Measurements from ENCODE around the gene TRPC1. TPM values are rescaled to one million over a fixed set of nuclear protein-coding genes. Genes with fewer than 3 reads are reported as not detected.

Gene TRPC1
- total RNA-seq, 1 experiment from 2014 or later = 10.9 TPM

- Mint-ChIP-seq H3K4me3 (ENCODE audit: low read depth, unreplicated experiment) (no peak overlapping the region), H3K27me3 (ENCODE audit: unreplicated experiment) (no peaks in the 10 kb centered on the region), H3K36me3 (ENCODE audit: insufficient read depth, unreplicated experiment) (no peaks in the 10 kb centered on the region), H3K4me1 (ENCODE audit: low read depth, unreplicated experiment) (no peaks in the 10 kb centered on the region), H3K27ac (ENCODE audit: unreplicated experiment) (no peak overlapping the region), H3K9me3 (ENCODE audit: low read depth, unreplicated experiment) (no peaks in the 10 kb centered on the region)
- DNase-seq = no peak
- CTCF ChIA-PET = no interaction called here
- intact Hi-C loops (cut with micrococcal nuclease; ENCODE audit: unreplicated experiment) = no loop called here
- no TSS peak for BruUV-seq (replicated peaks)
- no peak for TF ChIP-seq CTCF (IDR thresholded peaks at IDR 0.05; ENCODE audit: unreplicated experiment)
Observed at GRCh38 chr3:142787719-142788118, 63.9 kb downstream of the TRPC1 start.

GRCh38 chr3:142794508-142794907 is 70.7 kb downstream of the TRPC1 start:
- CTCF ChIA-PET = no interaction called here
- Mint-ChIP-seq H3K4me3 (ENCODE audit: low read depth, unreplicated experiment) (no peak overlapping the region), H3K4me1 (ENCODE audit: low read depth, unreplicated experiment) (no peaks in the 10 kb centered on the region), H3K9me3 (ENCODE audit: low read depth, unreplicated experiment) (no peaks in the 10 kb centered on the region), H3K27ac (ENCODE audit: unreplicated experiment) (no peak overlapping the region), H3K36me3 (ENCODE audit: insufficient read depth, unreplicated experiment) (no peaks in the 10 kb centered on the region), H3K27me3 (ENCODE audit: unreplicated experiment) (no peaks in the 10 kb centered on the region)
- intact Hi-C loops (cut with micrococcal nuclease; ENCODE audit: unreplicated experiment) = no loop called here
- no TSS peak for BruUV-seq (replicated peaks)
- no peak for TF ChIP-seq CTCF (IDR thresholded peaks at IDR 0.05; ENCODE audit: unreplicated experiment)
- no peak for DNase-seq

- H3K36me3 Mint-ChIP-seq (ENCODE audit: insufficient read depth, unreplicated experiment) = no peaks in the 10 kb centered on the region
- no peak for TF ChIP-seq CTCF (IDR thresholded peaks at IDR 0.05; ENCODE audit: unreplicated experiment)
- no peaks in the 10 kb centered on the region for H3K27me3 Mint-ChIP-seq (ENCODE audit: unreplicated experiment)
- no peak overlapping the region for H3K4me3 Mint-ChIP-seq (ENCODE audit: low read depth, unreplicated experiment)
- BruUV-seq (replicated peaks) = no TSS peak
- no peaks in the 10 kb centered on the region for H3K4me1 Mint-ChIP-seq (ENCODE audit: low read depth, unreplicated experiment)
- no peak for DNase-seq
- no peak overlapping the region for H3K27ac Mint-ChIP-seq (ENCODE audit: unreplicated experiment)
- no peaks in the 10 kb centered on the region for H3K9me3 Mint-ChIP-seq (ENCODE audit: low read depth, unreplicated experiment)
- intact Hi-C loops (cut with micrococcal nuclease; ENCODE audit: unreplicated experiment) = no loop called here
- CTCF ChIA-PET = no interaction called here
Observed at GRCh38 chr3:142795332-142795731, 71.5 kb downstream of the TRPC1 start.

- no peaks in the 10 kb centered on the region for H3K27me3 Mint-ChIP-seq (ENCODE audit: unreplicated experiment)
- DNase-seq = no peak
- H3K4me1 Mint-ChIP-seq (ENCODE audit: low read depth, unreplicated experiment) = no peaks in the 10 kb centered on the region
- CTCF ChIA-PET = no interaction called here
- H3K27ac Mint-ChIP-seq (ENCODE audit: unreplicated experiment) = no peak overlapping the region
- no TSS peak for BruUV-seq (replicated peaks)
- TF ChIP-seq CTCF (IDR thresholded peaks at IDR 0.05; ENCODE audit: unreplicated experiment) = no peak
- no peaks in the 10 kb centered on the region for H3K36me3 Mint-ChIP-seq (ENCODE audit: insufficient read depth, unreplicated experiment)
- intact Hi-C loops (cut with micrococcal nuclease; ENCODE audit: unreplicated experiment) = no loop called here
- no peak overlapping the region for H3K4me3 Mint-ChIP-seq (ENCODE audit: low read depth, unreplicated experiment)
- H3K9me3 Mint-ChIP-seq (ENCODE audit: low read depth, unreplicated experiment) = no peaks in the 10 kb centered on the region
Observed at GRCh38 chr3:142796823-142797222, 73.0 kb downstream of the TRPC1 start.

GRCh38 chr3:142801746-142802145 is 77.9 kb downstream of the TRPC1 start:
- H3K4me1 Mint-ChIP-seq (ENCODE audit: low read depth, unreplicated experiment) = no peaks in the 10 kb centered on the region
- no TSS peak for BruUV-seq (replicated peaks)

More at GRCh38 chr3:142801746-142802145, 77.9 kb downstream of the TRPC1 start:
- H3K36me3 Mint-ChIP-seq (ENCODE audit: insufficient read depth, unreplicated experiment) = no peaks in the 10 kb centered on the region
- no peak for TF ChIP-seq CTCF (IDR thresholded peaks at IDR 0.05; ENCODE audit: unreplicated experiment)
- H3K4me3 Mint-ChIP-seq (ENCODE audit: low read depth, unreplicated experiment) = no peak overlapping the region
- no peak for DNase-seq
- H3K27ac Mint-ChIP-seq (ENCODE audit: unreplicated experiment) = no peak overlapping the region
- CTCF ChIA-PET = no interaction called here
- H3K27me3 Mint-ChIP-seq (ENCODE audit: unreplicated experiment) = no peaks in the 10 kb centered on the region
- intact Hi-C loops (cut with micrococcal nuclease; ENCODE audit: unreplicated experiment) = no loop called here
- H3K9me3 Mint-ChIP-seq (ENCODE audit: low read depth, unreplicated experiment) = no peaks in the 10 kb centered on the region
